ENCODE measurements around the gene NINJ2.

NINJ2 gene

GRCh38 chr12:524167-524951 is 138.9 kb downstream of the NINJ2 start:
- DNase-seq, result no peak

- DNase-seq, result no peak
These were observed 140.4 kb downstream of the NINJ2 start for GRCh38 chr12:522692-523378.

GRCh38 chr12:520119-520518 is 143.1 kb downstream of the NINJ2 start:
- no peak for DNase-seq

DNA sequence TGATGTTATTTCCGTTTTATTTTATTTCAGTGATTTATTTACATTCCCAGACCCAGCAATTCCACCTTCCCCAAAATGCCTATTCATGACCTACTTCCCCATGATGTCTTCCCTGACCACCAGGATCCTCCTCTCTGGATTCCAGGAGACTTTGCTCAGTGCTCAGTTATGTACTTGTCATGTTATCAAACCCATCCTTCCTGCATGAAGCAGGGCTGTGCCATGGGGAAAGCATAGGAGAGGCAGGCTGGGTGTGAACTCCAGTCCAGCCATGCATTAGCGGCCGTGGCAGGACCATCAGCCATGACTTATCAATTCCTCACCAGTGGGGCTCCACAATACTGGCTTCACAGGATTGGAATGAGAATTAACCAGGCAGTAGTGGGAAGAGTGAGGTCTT is 145.7 kb downstream of the NINJ2 start:
- no peak for DNase-seq
